Mesenchymal stem cell (in vitro differentiated cells and primary cell): Measurements from ENCODE around the gene CNBD2.

Experiments
- DNase-seq: peaks from one replicate; pipeline ENCODE4 v3.0.0-alpha.2; 2013
- H2AFZ ChIP-seq: one replicate; pipeline ENCODE4 v1.6.1; 2013; ENCODE audit warnings: low read depth, mild to moderate bottlenecking, control low read depth, inconsistent platforms, low read length, moderate library complexity
- H2AK5ac ChIP-seq: 2 replicates; pipeline ENCODE4 v1.6.1; 2013; ENCODE audit warnings: low read length, moderate library complexity, mild to moderate bottlenecking, inconsistent platforms; ENCODE audit not compliant: severe bottlenecking
- H2BK120ac ChIP-seq: one replicate; pipeline ENCODE4 v1.6.1; 2013; ENCODE audit warnings: low read depth, mild to moderate bottlenecking, inconsistent platforms, low read length, moderate library complexity
- H2BK12ac ChIP-seq, 2 experiments: one replicate each; pipeline ENCODE4 v1.6.1; 2013; ENCODE audit warnings: inconsistent platforms in 2 of 2, low read length in 2 of 2, mild to moderate bottlenecking in 2 of 2, moderate library complexity in 2 of 2, control low read depth in 1 of 2
- H2BK15ac ChIP-seq: one replicate; pipeline ENCODE4 v1.6.1; 2013; ENCODE audit warnings: mild to moderate bottlenecking, low read depth, inconsistent platforms; ENCODE audit not compliant: poor library complexity, severe bottlenecking
- H2BK5ac ChIP-seq: 2 replicates; pipeline ENCODE4 v1.6.1; 2013; ENCODE audit warnings: low read depth, mild to moderate bottlenecking, low read length, control low read depth, inconsistent platforms; ENCODE audit not compliant: poor library complexity, severe bottlenecking
- H3K14ac ChIP-seq, 2 experiments: one replicate each; pipeline ENCODE4 v1.6.1; 2013; ENCODE audit warnings: inconsistent platforms in 2 of 2, low read length in 2 of 2, control low read depth in 1 of 2, mild to moderate bottlenecking in 1 of 2, moderate library complexity in 1 of 2
- H3K18ac ChIP-seq, 2 experiments: one replicate each; pipeline ENCODE4 v1.6.1; 2013; ENCODE audit warnings: inconsistent platforms in 2 of 2, low read length in 2 of 2, control low read depth in 1 of 2, low read depth in 1 of 2, mild to moderate bottlenecking in 1 of 2
- H3K23ac ChIP-seq, 2 experiments: one replicate each; pipeline ENCODE4 v1.6.1; 2013; ENCODE audit warnings: inconsistent platforms in 2 of 2, low read length in 2 of 2, mild to moderate bottlenecking in 2 of 2, moderate library complexity in 2 of 2, control low read depth in 1 of 2
- H3K27ac ChIP-seq: 2 replicates; pipeline ENCODE4 v1.5.1; 2013; ENCODE audit warnings: mild to moderate bottlenecking, moderate library complexity, low read length, control low read depth, inconsistent platforms; ENCODE audit not compliant: poor library complexity, severe bottlenecking
- H3K27me3 ChIP-seq, 2 experiments: 2 replicates each; pipeline versions ENCODE4 v1.6.1 to v1.7.0; 2013; ENCODE audit warnings: low read length in 2 of 2, mild to moderate bottlenecking in 2 of 2, moderate library complexity in 2 of 2, control low read depth in 1 of 2, inconsistent platforms in 1 of 2; ENCODE audit not compliant: control insufficient read depth in 1 of 2, insufficient read depth in 1 of 2
- H3K36me3 ChIP-seq, 2 experiments: 2 replicates each; pipeline versions ENCODE4 v1.6.1 to v1.7.0; 2013; ENCODE audit warnings: low read length in 2 of 2, control low read depth in 1 of 2, inconsistent platforms in 1 of 2, low read depth in 1 of 2, mild to moderate bottlenecking in 1 of 2; ENCODE audit not compliant: insufficient read depth in 2 of 2, control insufficient read depth in 1 of 2
- H3K4ac ChIP-seq, 2 experiments: one replicate each; pipeline ENCODE4 v1.6.1; 2013; ENCODE audit warnings: inconsistent platforms in 2 of 2, low read length in 2 of 2, mild to moderate bottlenecking in 2 of 2, moderate library complexity in 2 of 2, control low read depth in 1 of 2, low read depth in 1 of 2
- H3K4me1 ChIP-seq: 2 replicates; pipeline ENCODE4 v1.6.1; 2013; ENCODE audit warnings: low read depth, low read length, control low read depth; ENCODE audit not compliant: control insufficient read depth, insufficient read depth
- H3K4me2 ChIP-seq: 2 replicates; pipeline ENCODE4 v1.6.1; 2013; ENCODE audit warnings: low read length, mild to moderate bottlenecking, inconsistent platforms; ENCODE audit not compliant: poor library complexity, severe bottlenecking
- H3K4me3 ChIP-seq, 2 experiments: 2 replicates each; pipeline versions ENCODE4 v1.5.1 to v1.7.0; 2013; ENCODE audit warnings: low read length in 2 of 2, mild to moderate bottlenecking in 2 of 2, control low read depth in 1 of 2, low read depth in 1 of 2; ENCODE audit not compliant: insufficient read depth in 1 of 2
- H3K79me1 ChIP-seq: replicated peaks from 2 replicates; pipeline ENCODE4 v1.6.1; 2013; ENCODE audit warnings: mild to moderate bottlenecking, control low read depth, low read length, inconsistent platforms; ENCODE audit not compliant: poor library complexity, severe bottlenecking
- H3K9ac ChIP-seq: 2 replicates; pipeline ENCODE4 v1.7.0; 2013; ENCODE audit warnings: mild to moderate bottlenecking, low read length, moderate library complexity
- H3K9me3 ChIP-seq: 2 replicates; pipeline ENCODE4 v1.7.0; 2013; ENCODE audit warnings: mild to moderate bottlenecking, low read length; ENCODE audit not compliant: control insufficient read depth
- H4K8ac ChIP-seq: one replicate; pipeline ENCODE4 v1.6.1; 2013; ENCODE audit warnings: inconsistent platforms, mild to moderate bottlenecking, low read length, moderate library complexity
- H4K91ac ChIP-seq: one replicate; pipeline ENCODE4 v1.6.1; 2013; ENCODE audit warnings: mild to moderate bottlenecking, low read length, inconsistent platforms
- WGBS: methylation state at CpG from one replicate; pipeline ENCODE4 v1.1.7; 2013; ENCODE audit warnings: mixed read lengths; 5-methylcytosine and 5-hydroxymethylcytosine counted together

CNBD2 gene

GRCh38 chr20:36008461-36009035 is 40.2 kb downstream of the CNBD2 start:
- no peaks in the 10 kb centered on the region for H3K36me3 ChIP-seq
- H3K27me3 ChIP-seq = peaks cover 0 to 3% of the 10 kb centered on the region in 2 experiments
- no peaks in the 10 kb centered on the region for H3K4me1 ChIP-seq
- no peak overlapping the region for H4K8ac ChIP-seq
- H2BK5ac ChIP-seq = no peak overlapping the region
- H3K18ac ChIP-seq = no peak overlapping the region
- no peak overlapping the region for H2AK5ac ChIP-seq
- H2BK12ac ChIP-seq = no peak overlapping the region
- no peak overlapping the region for H4K91ac ChIP-seq
- WGBS = 86% methylated on average over 4 of the region's 4 CpGs
- H3K14ac ChIP-seq = no peak overlapping the region
- H3K9ac ChIP-seq = no peak overlapping the region
- no peak overlapping the region for H3K4me3 ChIP-seq
- DNase-seq = no peak
- no peak overlapping the region for H2BK15ac ChIP-seq
- H2BK120ac ChIP-seq = no peak overlapping the region
- H3K4ac ChIP-seq = no peak overlapping the region
- H3K79me1 ChIP-seq = no peaks in the 10 kb centered on the region
- no peak overlapping the region for H3K4me2 ChIP-seq
- no peak overlapping the region for H2AFZ ChIP-seq
- H3K23ac ChIP-seq = no peak overlapping the region
- H3K27ac ChIP-seq = no peak overlapping the region
- peaks cover 7% of the 10 kb centered on the region for H3K9me3 ChIP-seq

- no peak overlapping the region for H2BK120ac ChIP-seq
- H4K8ac ChIP-seq = no peak overlapping the region
- H2BK15ac ChIP-seq = no peak overlapping the region
- no peak overlapping the region for H3K18ac ChIP-seq
- H3K9ac ChIP-seq = no peak overlapping the region
- H3K27ac ChIP-seq = no peak overlapping the region
- no peak overlapping the region for H3K23ac ChIP-seq
- no peak overlapping the region for H2AFZ ChIP-seq
- H3K4me1 ChIP-seq = no peaks in the 10 kb centered on the region
- H3K14ac ChIP-seq = no peak overlapping the region
- H3K4ac ChIP-seq = no peak overlapping the region
- 57% methylated on average over 4 of the region's 4 CpGs for WGBS
- no peaks in the 10 kb centered on the region for H3K27me3 ChIP-seq
- H3K4me2 ChIP-seq = no peak overlapping the region
- H3K79me1 ChIP-seq = no peaks in the 10 kb centered on the region
- no peaks in the 10 kb centered on the region for H3K36me3 ChIP-seq
- no peak overlapping the region for H2AK5ac ChIP-seq
- H2BK12ac ChIP-seq = no peak overlapping the region
- H4K91ac ChIP-seq = no peak overlapping the region
- H3K9me3 ChIP-seq = no peaks in the 10 kb centered on the region
- H2BK5ac ChIP-seq = no peak overlapping the region
- DNase-seq = no peak
- H3K4me3 ChIP-seq = no peak overlapping the region
Measured at GRCh38 chr20:36010076-36010475, 41.7 kb downstream of the CNBD2 start.

GRCh38 chr20:36010825-36011224 is 42.4 kb downstream of the CNBD2 start:
- Histone ChIP-seq H3K4me2 (no peak overlapping the region), H3K18ac (no peak overlapping the region), H3K4ac (no peak overlapping the region), H3K4me1 (no peaks in the 10 kb centered on the region), H3K36me3 (no peaks in the 10 kb centered on the region), H3K79me1 (no peaks in the 10 kb centered on the region), H3K9me3 (no peaks in the 10 kb centered on the region), H3K4me3 (no peak overlapping the region), H2BK12ac (no peak overlapping the region), H3K27ac (no peak overlapping the region), H3K23ac (no peak overlapping the region), H2AFZ (no peak overlapping the region), H4K8ac (no peak overlapping the region), H2BK5ac (no peak overlapping the region), H3K27me3 (no peaks in the 10 kb centered on the region), H3K9ac (no peak overlapping the region), H2AK5ac (no peak overlapping the region), H2BK15ac (no peak overlapping the region), H4K91ac (no peak overlapping the region), H2BK120ac (no peak overlapping the region), H3K14ac (no peak overlapping the region)
- 69% methylated on average over 4 of the region's 4 CpGs for WGBS
- DNase-seq = no peak

- Histone ChIP-seq H2AFZ (no peak overlapping the region), H3K4me3 (no peak overlapping the region)
- WGBS = 82% methylated on average over 1 of the region's 1 CpG
Measured at GRCh38 chr20:36015806-36016403, 47.5 kb downstream of the CNBD2 start.

More at GRCh38 chr20:36015806-36016403, 47.5 kb downstream of the CNBD2 start:
- H3K27me3 ChIP-seq = no peaks in the 10 kb centered on the region
- no peak overlapping the region for H2BK15ac ChIP-seq
- H3K27ac ChIP-seq = no peak overlapping the region
- H3K18ac ChIP-seq = no peak overlapping the region
- H4K8ac ChIP-seq = no peak overlapping the region
- no peak overlapping the region for H3K23ac ChIP-seq
- no peak overlapping the region for H3K4me2 ChIP-seq
- H2BK5ac ChIP-seq = no peak overlapping the region
- no peak overlapping the region for H2BK12ac ChIP-seq
- H3K4me1 ChIP-seq = peaks cover 15% of the 10 kb centered on the region
- DNase-seq = no peak
- H2BK120ac ChIP-seq = no peak overlapping the region
- H3K36me3 ChIP-seq = no peaks in the 10 kb centered on the region
- no peak overlapping the region for H3K14ac ChIP-seq
- no peak overlapping the region for H2AK5ac ChIP-seq
- H3K9me3 ChIP-seq = no peaks in the 10 kb centered on the region
- no peak overlapping the region for H3K9ac ChIP-seq
- no peak overlapping the region for H3K4ac ChIP-seq
- H4K91ac ChIP-seq = no peak overlapping the region
- H3K79me1 ChIP-seq = no peaks in the 10 kb centered on the region
